ENCODE measurements around the gene AVP. TPM values are rescaled to one million over a fixed set of nuclear protein-coding genes. Genes with fewer than 3 reads are reported as not detected.
"Not testable (repeated sequence)": the region's sequence is repeated elsewhere in the genome, so short reads cannot be mapped to it uniquely, and the experiment has no call there.

Gene AVP
- total RNA-seq (2014; rRNA removed; shearing (Covaris generic)), result not detected in 2 replicates

- no peak for DNase-seq (ENCODE audit: low read depth)
These were observed at the start of gene AVP for GRCh38 chr20:3084283-3084985. TSS of gene AVP (minus strand) at chr20:3084724. CDS start at chr20:3084674, 50 bp downstream.

GRCh38 chr20:3134151-3134550 is 49.6 kb upstream of the AVP start:
- DNase-seq (ENCODE audit: low read depth), result no peak

- DNase-seq (ENCODE audit: low read depth), result no peak
These were observed 48.6 kb upstream of the AVP start for GRCh38 chr20:3133155-3133554.

GRCh38 chr20:3130051-3130600 is 45.6 kb upstream of the AVP start:
- no peak for DNase-seq (ENCODE audit: low read depth)

- DNase-seq (ENCODE audit: low read depth), result no peak
These were observed 44.6 kb upstream of the AVP start for GRCh38 chr20:3129094-3129493.

- DNase-seq (ENCODE audit: low read depth), result no peak
These were observed 43.9 kb upstream of the AVP start for GRCh38 chr20:3128275-3128984.

GRCh38 chr20:3126527-3126859 is 42.0 kb upstream of the AVP start:
- DNase-seq (ENCODE audit: low read depth), result no peak

GRCh38 chr20:3125776-3126526 is 41.4 kb upstream of the AVP start:
- DNase-seq (ENCODE audit: low read depth), result not testable (repeated sequence)

GRCh38 chr20:3124773-3125560 is 40.4 kb upstream of the AVP start:
- DNase-seq (ENCODE audit: low read depth), result not testable (repeated sequence)

GRCh38 chr20:3124163-3124562 is 39.6 kb upstream of the AVP start:
- DNase-seq (ENCODE audit: low read depth), result not testable (repeated sequence)

GRCh38 chr20:3123542-3123941 is 39.0 kb upstream of the AVP start:
- no peak for DNase-seq (ENCODE audit: low read depth)

GRCh38 chr20:3121955-3122610 is 37.6 kb upstream of the AVP start:
- no peak for DNase-seq (ENCODE audit: low read depth)

- DNase-seq (ENCODE audit: low read depth), result no peak
These were observed 36.9 kb upstream of the AVP start for GRCh38 chr20:3121271-3121911.

- no peak for DNase-seq (ENCODE audit: low read depth)
These were observed 34.5 kb upstream of the AVP start for GRCh38 chr20:3119044-3119443.

GRCh38 chr20:3117839-3118379 is 33.4 kb upstream of the AVP start:
- DNase-seq (ENCODE audit: low read depth), result peak; percentile 68

- no peak for DNase-seq (ENCODE audit: low read depth)
These were observed 31.8 kb upstream of the AVP start for GRCh38 chr20:3116341-3116740.

GRCh38 chr20:3115190-3116107 is 30.9 kb upstream of the AVP start:
- DNase-seq (ENCODE audit: low read depth), result peak; percentile 45

GRCh38 chr20:3111995-3112394 is 27.5 kb upstream of the AVP start:
- DNase-seq (ENCODE audit: low read depth), result no peak

- no peak for DNase-seq (ENCODE audit: low read depth)
These were observed 27.0 kb upstream of the AVP start for GRCh38 chr20:3111507-3111906.
